GM12875 (cell line): ENCODE data around the gene ARID1B.

Experiments
- H3K4me3 ChIP-seq: one replicate; pipeline ENCODE4 v1.5.1; 2011; ENCODE audit warnings: low read depth, low read length, control low read depth
- CTCF ChIP-seq: IDR thresholded peaks from 2 replicates; pipeline ENCODE4 v1.5.1; 2011; ENCODE audit warnings: low read depth, mild to moderate bottlenecking, control low read depth, inconsistent platforms, low read length, moderate library complexity, borderline replicate concordance; ENCODE audit not compliant: insufficient read depth

The ARID1B gene

GRCh38 chr6:157193443-157193996 lies 416.3 kb downstream of the ARID1B start:
- no peak overlapping the region for H3K4me3 ChIP-seq
- TF ChIP-seq CTCF, result no peak

GRCh38 chr6:157194110-157194509 lies 416.9 kb downstream of the ARID1B start:
- H3K4me3 ChIP-seq, result no peak overlapping the region
- no peak for TF ChIP-seq CTCF

GRCh38 chr6:157194643-157195042 lies 417.5 kb downstream of the ARID1B start:
- H3K4me3 ChIP-seq, result no peak overlapping the region
- TF ChIP-seq CTCF, result no peak

- H3K4me3 ChIP-seq, result no peak overlapping the region
- TF ChIP-seq CTCF, result no peak
These were observed 419.2 kb downstream of the ARID1B start for GRCh38 chr6:157196391-157196790.

GRCh38 chr6:157198425-157199279 lies 421.5 kb downstream of the ARID1B start:
- TF ChIP-seq CTCF, result no peak
- no peak overlapping the region for H3K4me3 ChIP-seq

GRCh38 chr6:157200117-157200516 lies 422.9 kb downstream of the ARID1B start:
- TF ChIP-seq CTCF, result no peak
- no peak overlapping the region for H3K4me3 ChIP-seq

- H3K4me3 ChIP-seq, result no peak overlapping the region
- no peak for TF ChIP-seq CTCF
These were observed 423.4 kb downstream of the ARID1B start for GRCh38 chr6:157200611-157201010.
